Lower leg skin (tissue), 4 donors: ENCODE results near the gene PTBP3. TPM values are rescaled to one million over a fixed set of nuclear protein-coding genes. Genes with fewer than 3 reads are reported as not detected.
A peak's percentile ranks its signal among the peaks of the same experiment; 100 is the strongest.

ENCODE experiments used
- DNase-seq, 2 donors: peaks; one replicate each; pipeline ENCODE4 v3.0.0-alpha.2; 2019; ENCODE audit warnings: low spot score in 2 of 2
- H3K4me3 ChIP-seq: fragments of 200-600 bp; sonication (generic); 2 replicates; pipeline ENCODE4 v1.5.1; 2017; ENCODE audit warnings: mild to moderate bottlenecking, low read depth; ENCODE audit not compliant: poor library complexity, severe bottlenecking
- POLR2A ChIP-seq, 2 donors: fragments of 450-650 bp; IDR thresholded peaks; one replicate each; pipeline ENCODE4 v1.6.1; 2016 to 2017; ENCODE audit warnings: antibody characterized with exemption in 2 of 2, mild to moderate bottlenecking in 1 of 2, moderate library complexity in 1 of 2
- WGBS, 2 donors: methylation state at CpG; one replicate each; pipeline ENCODE4 v1.1.5; 2018; 5-methylcytosine and 5-hydroxymethylcytosine counted together
- intact Hi-C: fragments of 100-400 bp; cut with DNase I; formaldehyde crosslinking; loops from one replicate; pipeline ENCODE4 v1.15.0; 2023; ENCODE audit warnings: low total_unique reads
- total RNA-seq, 4 donors: library from RNA; depleted of rRNA; stranded (reverse); fragments of >200 nt; gene quantifications; one replicate each; pipeline ENCODE4 v1.1.0, GENCODE V29; 2016
- TF ChIP-seq, protein P1 (sequence below), 3 donors: fragments of 450-650 bp; IDR thresholded peaks; one replicate each; pipeline ENCODE4 v1.5.1; 2016; ENCODE audit warnings: antibody characterized with exemption in 3 of 3, mild to moderate bottlenecking in 3 of 3, moderate library complexity in 2 of 3

PTBP3 gene, protein sequence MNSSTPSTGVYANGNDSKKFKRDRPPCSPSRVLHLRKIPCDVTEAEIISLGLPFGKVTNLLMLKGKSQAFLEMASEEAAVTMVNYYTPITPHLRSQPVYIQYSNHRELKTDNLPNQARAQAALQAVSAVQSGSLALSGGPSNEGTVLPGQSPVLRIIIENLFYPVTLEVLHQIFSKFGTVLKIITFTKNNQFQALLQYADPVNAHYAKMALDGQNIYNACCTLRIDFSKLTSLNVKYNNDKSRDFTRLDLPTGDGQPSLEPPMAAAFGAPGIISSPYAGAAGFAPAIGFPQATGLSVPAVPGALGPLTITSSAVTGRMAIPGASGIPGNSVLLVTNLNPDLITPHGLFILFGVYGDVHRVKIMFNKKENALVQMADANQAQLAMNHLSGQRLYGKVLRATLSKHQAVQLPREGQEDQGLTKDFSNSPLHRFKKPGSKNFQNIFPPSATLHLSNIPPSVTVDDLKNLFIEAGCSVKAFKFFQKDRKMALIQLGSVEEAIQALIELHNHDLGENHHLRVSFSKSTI
- total RNA-seq, result 100 to 1,000 TPM in 3 of 4 donors, 10 to 100 TPM in 1; 82.5 to 201 (median 156) TPM

DNA sequence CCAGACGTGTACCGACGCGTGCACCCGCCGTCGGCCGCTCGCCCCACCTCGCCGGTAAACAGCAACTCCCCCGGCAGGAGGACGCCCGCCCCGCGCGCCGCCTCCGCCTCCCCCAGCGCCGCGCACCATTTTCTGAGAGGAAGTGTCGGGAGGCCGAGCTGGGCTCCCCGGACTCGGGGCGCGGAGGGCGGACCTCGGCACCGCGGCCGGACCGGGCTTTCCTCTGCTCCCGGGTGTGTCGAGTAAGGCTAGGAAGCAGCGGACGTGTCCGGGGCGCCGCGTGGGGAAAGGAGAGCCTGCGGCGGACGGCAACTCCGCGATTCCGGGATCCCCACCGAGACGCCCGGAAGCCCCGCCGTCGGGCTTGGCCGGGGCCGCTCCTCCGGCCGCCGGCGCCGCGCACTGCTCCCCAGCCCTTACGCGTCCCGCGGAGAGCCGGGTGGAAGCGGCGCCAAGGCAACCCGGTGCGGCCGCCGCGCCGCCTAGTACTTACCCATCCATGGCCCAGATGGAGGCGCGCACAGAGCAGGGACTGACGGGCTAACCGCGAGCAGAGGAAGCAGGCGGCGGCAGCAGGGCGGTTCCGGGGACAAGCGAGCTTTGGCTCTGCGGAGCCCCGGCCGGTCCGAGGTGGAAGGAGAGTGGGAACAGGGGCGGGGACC is at the start of gene PTBP3:
PTBP3 (minus strand) TSS at position 643 of the 662 bp plus-strand sequence. CDS start 35,754 bp downstream, outside the sequence.
- TF ChIP-seq POLR2A (IDR thresholded peaks at IDR 0.05), result peak in 1 of 2 donors; percentile 54
- TF ChIP-seq, protein P1, sequence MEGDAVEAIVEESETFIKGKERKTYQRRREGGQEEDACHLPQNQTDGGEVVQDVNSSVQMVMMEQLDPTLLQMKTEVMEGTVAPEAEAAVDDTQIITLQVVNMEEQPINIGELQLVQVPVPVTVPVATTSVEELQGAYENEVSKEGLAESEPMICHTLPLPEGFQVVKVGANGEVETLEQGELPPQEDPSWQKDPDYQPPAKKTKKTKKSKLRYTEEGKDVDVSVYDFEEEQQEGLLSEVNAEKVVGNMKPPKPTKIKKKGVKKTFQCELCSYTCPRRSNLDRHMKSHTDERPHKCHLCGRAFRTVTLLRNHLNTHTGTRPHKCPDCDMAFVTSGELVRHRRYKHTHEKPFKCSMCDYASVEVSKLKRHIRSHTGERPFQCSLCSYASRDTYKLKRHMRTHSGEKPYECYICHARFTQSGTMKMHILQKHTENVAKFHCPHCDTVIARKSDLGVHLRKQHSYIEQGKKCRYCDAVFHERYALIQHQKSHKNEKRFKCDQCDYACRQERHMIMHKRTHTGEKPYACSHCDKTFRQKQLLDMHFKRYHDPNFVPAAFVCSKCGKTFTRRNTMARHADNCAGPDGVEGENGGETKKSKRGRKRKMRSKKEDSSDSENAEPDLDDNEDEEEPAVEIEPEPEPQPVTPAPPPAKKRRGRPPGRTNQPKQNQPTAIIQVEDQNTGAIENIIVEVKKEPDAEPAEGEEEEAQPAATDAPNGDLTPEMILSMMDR (IDR thresholded peaks at IDR 0.05), result no peak
- WGBS, 2 donors, result 0 to 1% methylated on average over 26 to 45 of the region's 90 CpGs
- peak within 1 kb of the TSS; percentile 98 for H3K4me3 ChIP-seq
- DNase-seq, result peak; percentile 77 to 96
- intact Hi-C loops, result no loop called here

DNA sequence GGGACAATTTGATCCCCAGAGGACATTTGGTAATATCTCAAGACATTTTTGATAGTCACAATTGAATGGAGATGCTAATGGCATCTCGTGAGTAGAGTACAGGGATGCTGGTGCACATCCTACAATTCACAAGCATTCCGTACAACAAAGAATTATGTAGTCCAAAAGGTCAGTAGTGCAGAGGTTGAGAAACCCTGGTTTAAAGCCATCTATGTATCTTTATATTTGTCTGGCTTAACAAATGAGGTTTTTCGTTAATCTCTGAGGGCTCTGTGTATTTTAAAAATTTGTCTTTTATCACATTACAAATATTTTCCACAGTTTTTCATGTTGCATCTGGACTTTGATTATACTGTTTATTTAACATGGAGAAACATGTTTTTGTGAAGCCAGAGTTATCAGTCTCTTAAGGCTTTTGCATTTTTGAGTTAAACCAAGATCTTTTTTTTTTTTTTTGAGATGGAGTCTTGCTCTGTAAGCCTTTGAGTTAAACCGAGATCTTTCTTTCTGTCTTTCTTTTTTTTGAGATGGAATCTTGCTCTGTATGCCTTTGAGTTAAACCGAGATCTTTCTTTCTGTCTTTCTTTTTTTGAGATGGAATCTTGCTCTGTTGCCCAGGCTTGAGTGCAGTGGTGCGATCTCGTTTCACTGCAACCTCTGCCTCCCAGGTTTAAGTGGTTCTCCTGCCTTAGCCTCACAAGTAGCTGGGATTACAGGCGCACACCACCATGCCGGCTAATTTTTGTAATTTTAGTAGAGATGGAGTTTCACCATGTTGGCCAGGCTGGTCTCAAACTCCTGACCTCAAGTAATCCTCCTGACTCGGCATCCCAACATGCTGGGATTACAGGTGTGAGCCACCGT is 49.3 kb upstream of the PTBP3 start:
- intact Hi-C loops, result no loop called here
- no peak overlapping the region for H3K4me3 ChIP-seq
- WGBS, 2 donors, result 77 to 85% methylated on average over 11 of the region's 11 CpGs
- DNase-seq, result no peak
- no peak for TF ChIP-seq POLR2A (IDR thresholded peaks at IDR 0.05)
- TF ChIP-seq, protein P1 (IDR thresholded peaks at IDR 0.05), result no peak

DNA sequence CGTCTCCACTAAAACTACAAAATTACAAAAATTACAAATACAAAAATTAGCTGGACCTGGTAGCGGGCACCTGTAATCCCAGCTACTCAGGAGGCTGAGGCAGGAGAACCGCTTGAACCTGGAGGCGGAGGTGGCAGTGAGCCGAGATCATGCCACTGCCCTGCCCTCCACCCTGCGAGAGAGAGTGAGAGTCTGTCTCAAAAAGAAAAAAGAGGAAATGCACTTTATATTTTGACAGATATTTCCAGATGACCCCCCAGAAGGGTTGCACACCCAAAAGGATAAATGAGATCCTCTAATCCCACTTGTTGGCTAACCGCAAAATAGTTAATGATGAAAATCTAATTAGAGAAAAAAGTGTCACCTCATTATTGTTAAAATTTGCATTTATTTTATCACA is 48.6 kb upstream of the PTBP3 start:
- 90 to 94% methylated on average over 7 of the region's 7 CpGs for WGBS, 2 donors
- no peak for TF ChIP-seq POLR2A (IDR thresholded peaks at IDR 0.05)
- TF ChIP-seq, protein P1 (IDR thresholded peaks at IDR 0.05), result no peak
- DNase-seq, result no peak
- intact Hi-C loops, result no loop called here
- no peak overlapping the region for H3K4me3 ChIP-seq

DNA sequence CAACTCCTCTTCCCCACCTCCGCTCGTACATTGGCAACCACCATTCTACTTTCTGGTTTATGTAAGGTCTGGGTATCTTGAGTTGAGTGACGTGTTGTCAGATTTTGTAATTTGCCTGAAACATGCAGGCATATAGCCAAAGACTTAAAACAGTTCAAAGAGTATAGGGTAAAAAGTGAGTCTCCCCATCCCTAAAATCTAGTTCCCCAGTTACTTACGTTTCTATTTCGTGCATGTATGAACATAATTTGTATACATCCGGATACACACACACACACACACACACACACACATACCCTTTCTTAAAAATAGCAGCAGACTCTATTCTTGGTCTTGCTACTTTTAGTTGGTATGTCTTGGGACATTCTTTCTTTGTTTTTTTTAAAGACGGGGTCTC is 47.4 kb upstream of the PTBP3 start:
- H3K4me3 ChIP-seq, result no peak overlapping the region
- no peak for DNase-seq
- TF ChIP-seq, protein P1 (IDR thresholded peaks at IDR 0.05), result no peak
- no peak for TF ChIP-seq POLR2A (IDR thresholded peaks at IDR 0.05)
- WGBS, 2 donors, result 24 to 39% methylated on average over 7 of the region's 7 CpGs
- intact Hi-C loops, result no loop called here

DNA sequence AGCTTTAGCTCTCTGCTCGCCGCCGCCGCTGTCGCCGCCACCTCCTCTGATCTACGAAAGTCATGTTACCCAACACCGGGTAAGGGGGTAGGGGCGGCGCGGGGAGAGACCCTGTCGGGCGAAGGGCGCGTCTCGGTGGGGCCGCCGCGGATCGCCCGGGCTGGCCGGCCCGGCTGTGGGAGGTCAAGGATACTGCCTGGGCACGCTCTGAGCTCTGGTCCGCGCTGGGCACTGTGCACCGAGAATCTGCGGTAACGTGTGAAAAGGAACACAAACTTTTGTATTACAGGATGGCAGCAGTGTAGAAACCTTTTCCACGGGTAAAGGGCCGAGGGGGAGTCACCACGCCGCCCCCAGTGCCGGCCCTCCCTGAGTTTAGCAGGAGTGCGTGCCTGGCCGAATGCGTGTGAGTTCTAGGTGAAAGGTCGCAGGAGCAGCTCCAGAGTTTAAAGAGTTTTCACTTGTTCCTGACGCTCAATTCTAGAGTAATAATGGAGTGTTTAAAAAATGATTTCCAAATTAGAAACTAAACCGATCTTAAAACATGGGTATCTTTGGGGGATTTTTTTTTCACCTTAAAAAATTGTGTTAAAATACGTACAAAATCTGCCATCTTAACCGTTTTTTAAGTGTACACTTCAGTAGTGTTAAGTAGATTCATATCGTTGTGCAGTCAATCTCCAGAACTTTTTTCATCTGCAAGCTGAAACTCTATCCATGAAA is 46.8 kb upstream of the PTBP3 start, which contains the start of gene HSDL2:
HSDL2 (plus strand) TSS at position 7 of the 723 bp plus-strand sequence; CDS start at position 63, 56 bp downstream.
- DNase-seq, result peak in 1 of 2 donors; percentile 91
- TF ChIP-seq, protein P1 (IDR thresholded peaks at IDR 0.05), result no peak
- TF ChIP-seq POLR2A (IDR thresholded peaks at IDR 0.05), result no peak
- intact Hi-C loops, result no loop called here
- WGBS, 2 donors, result 1% methylated on average over 41 of the region's 43 CpGs
- peak within 1 kb of the TSS; percentile 89 for H3K4me3 ChIP-seq
